B cell (primary cell): ENCODE results near the gene DGKB.

Source experiments
- CTCF ChIP-seq: fragments of 200-600 bp; IDR thresholded peaks from one replicate; pipeline ENCODE4 v1.8.0; 2022; ENCODE audit warnings: antibody characterized with exemption, mild to moderate bottlenecking
- EZH2 ChIP-seq: IDR thresholded peaks from 2 replicates; pipeline ENCODE4 v1.6.1; 2012; ENCODE audit warnings: borderline replicate concordance, low read depth, mild to moderate bottlenecking, moderate library complexity, low read length; ENCODE audit not compliant: insufficient read depth, poor library complexity, severe bottlenecking

- TF ChIP-seq CTCF: no peak
- no peak for TF ChIP-seq EZH2
These were observed 217.4 kb downstream of the DGKB start for GRCh38 chr7:14685167-14685566.
